ENCODE results near the gene PLAC9.

PLAC9 gene

GRCh38 chr10:80186364-80187012, 54.0 kb downstream of the PLAC9 start:
- no peak for DNase-seq

- DNase-seq: no peak
Measured at GRCh38 chr10:80187060-80187459, 54.5 kb downstream of the PLAC9 start.

GRCh38 chr10:80187465-80188409, 55.2 kb downstream of the PLAC9 start:
- DNase-seq: no peak

GRCh38 chr10:80188713-80189112, 56.2 kb downstream of the PLAC9 start:
- DNase-seq: no peak

GRCh38 chr10:80191589-80192270, 59.2 kb downstream of the PLAC9 start:
- no peak for DNase-seq

- DNase-seq: no peak
Measured at GRCh38 chr10:80192553-80192952, 60.0 kb downstream of the PLAC9 start.

GRCh38 chr10:80194373-80195045, 62.0 kb downstream of the PLAC9 start:
- no peak for DNase-seq

Measured in NCI-H2227 treated with DMSO at 0.1 percent for 48 hours (cell line).